ENCODE measurements around the gene CTNNA3.

GRCh38 chr10:67086327-67087134 lies 609.5 kb downstream of the CTNNA3 start:
- TF ChIP-seq CTCF (IDR thresholded peaks at IDR 0.05): no peak
- no peak for TF ChIP-seq POLR2A (IDR thresholded peaks at IDR 0.05)

All from lower leg skin (tissue), 3 donors.